Measurements from ENCODE around the gene PCCA. TPM values are rescaled to one million over a fixed set of nuclear protein-coding genes. Genes with fewer than 3 reads are reported as not detected.
"Not testable (repeated sequence)": the region's sequence is repeated elsewhere in the genome, so short reads cannot be mapped to it uniquely, and the experiment has no call there.

The PCCA gene
- total RNA-seq, 1 donor from 2014 or later, result 33.4 TPM

GRCh38 chr13:100140441-100140840 is 51.5 kb downstream of the PCCA start:
- Histone ChIP-seq H3K9me3 (no peaks in the 10 kb centered on the region), H3K36me3 (peaks cover 0 to 8% of the 10 kb centered on the region in 2 donors), H3K27ac (no peak overlapping the region), H3K4me3 (no peak overlapping the region), H3K4me1 (no peaks in the 10 kb centered on the region), H3K27me3 (no peaks in the 10 kb centered on the region)
- DNase-seq (ENCODE audit: extremely low spot score in 2 of 2), result no peak
- no peak for TF ChIP-seq POLR2A (IDR thresholded peaks at IDR 0.05)
- no peak for TF ChIP-seq POLR2AphosphoS5 (IDR thresholded peaks at IDR 0.05; ENCODE audit: insufficient read depth in 1 of 2, low read depth in 1 of 2)
- TF ChIP-seq, protein P1, sequence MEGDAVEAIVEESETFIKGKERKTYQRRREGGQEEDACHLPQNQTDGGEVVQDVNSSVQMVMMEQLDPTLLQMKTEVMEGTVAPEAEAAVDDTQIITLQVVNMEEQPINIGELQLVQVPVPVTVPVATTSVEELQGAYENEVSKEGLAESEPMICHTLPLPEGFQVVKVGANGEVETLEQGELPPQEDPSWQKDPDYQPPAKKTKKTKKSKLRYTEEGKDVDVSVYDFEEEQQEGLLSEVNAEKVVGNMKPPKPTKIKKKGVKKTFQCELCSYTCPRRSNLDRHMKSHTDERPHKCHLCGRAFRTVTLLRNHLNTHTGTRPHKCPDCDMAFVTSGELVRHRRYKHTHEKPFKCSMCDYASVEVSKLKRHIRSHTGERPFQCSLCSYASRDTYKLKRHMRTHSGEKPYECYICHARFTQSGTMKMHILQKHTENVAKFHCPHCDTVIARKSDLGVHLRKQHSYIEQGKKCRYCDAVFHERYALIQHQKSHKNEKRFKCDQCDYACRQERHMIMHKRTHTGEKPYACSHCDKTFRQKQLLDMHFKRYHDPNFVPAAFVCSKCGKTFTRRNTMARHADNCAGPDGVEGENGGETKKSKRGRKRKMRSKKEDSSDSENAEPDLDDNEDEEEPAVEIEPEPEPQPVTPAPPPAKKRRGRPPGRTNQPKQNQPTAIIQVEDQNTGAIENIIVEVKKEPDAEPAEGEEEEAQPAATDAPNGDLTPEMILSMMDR (IDR thresholded peaks at IDR 0.05), result no peak
- intact Hi-C loops (cut with DNase I), result no loop called here

DNA sequence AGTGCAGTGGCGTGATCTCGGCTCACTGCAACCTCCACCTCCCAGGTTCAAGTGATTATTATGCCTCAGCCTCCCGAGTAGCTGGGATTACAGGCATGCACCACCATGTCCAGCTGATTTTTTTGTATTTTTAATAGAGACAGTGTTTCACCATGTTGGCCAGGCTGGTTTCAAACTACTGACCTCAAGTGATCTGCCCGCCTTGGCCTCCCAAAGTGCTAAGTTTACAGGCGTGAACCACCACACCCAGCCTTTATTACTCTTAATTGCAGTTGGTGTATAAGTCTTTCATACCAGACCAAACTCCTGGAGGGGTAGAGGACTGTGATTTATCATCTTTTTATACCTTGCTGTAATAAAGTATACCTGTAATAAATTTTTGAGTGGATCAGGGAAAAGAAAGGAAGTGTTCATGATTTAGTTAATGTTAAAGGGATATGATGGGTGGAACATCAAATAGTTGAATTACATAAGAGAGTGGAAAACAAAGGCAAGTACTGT is 52.6 kb downstream of the PCCA start:
- H3K9me3 ChIP-seq; H3K27me3 ChIP-seq; DNase-seq (ENCODE audit: extremely low spot score in 2 of 2); H3K27ac ChIP-seq; intact Hi-C loops (cut with DNase I); H3K4me3 ChIP-seq; H3K4me1 ChIP-seq; H3K36me3 ChIP-seq: not testable (repeated sequence)

GRCh38 chr13:100146534-100146933 is 57.6 kb downstream of the PCCA start:
- TF ChIP-seq POLR2AphosphoS5 (IDR thresholded peaks at IDR 0.05; ENCODE audit: insufficient read depth in 1 of 2, low read depth in 1 of 2) (no peak), POLR2A (IDR thresholded peaks at IDR 0.05) (no peak)
- TF ChIP-seq, protein P1 (IDR thresholded peaks at IDR 0.05), result no peak
- intact Hi-C loops (cut with DNase I), result no loop called here
- no peak for DNase-seq (ENCODE audit: extremely low spot score in 2 of 2)
- Histone ChIP-seq H3K27ac (no peak overlapping the region), H3K4me3 (no peak overlapping the region), H3K9me3 (no peaks in the 10 kb centered on the region), H3K27me3 (no peaks in the 10 kb centered on the region), H3K36me3 (peaks cover 0 to 8% of the 10 kb centered on the region in 2 donors), H3K4me1 (no peaks in the 10 kb centered on the region)

GRCh38 chr13:100147825-100148224 is 58.9 kb downstream of the PCCA start:
- no peak for DNase-seq (ENCODE audit: extremely low spot score in 2 of 2)
- no peak overlapping the region for H3K4me3 ChIP-seq
- intact Hi-C loops (cut with DNase I), result no loop called here
- H3K27me3 ChIP-seq, result no peaks in the 10 kb centered on the region
- H3K36me3 ChIP-seq, result peaks cover 0 to 8% of the 10 kb centered on the region in 2 donors
- H3K9me3 ChIP-seq, result no peaks in the 10 kb centered on the region
- TF ChIP-seq POLR2A (IDR thresholded peaks at IDR 0.05), result no peak
- no peak for TF ChIP-seq POLR2AphosphoS5 (IDR thresholded peaks at IDR 0.05; ENCODE audit: insufficient read depth in 1 of 2, low read depth in 1 of 2)
- TF ChIP-seq, protein P1 (IDR thresholded peaks at IDR 0.05), result no peak
- no peak overlapping the region for H3K27ac ChIP-seq
- H3K4me1 ChIP-seq, result no peaks in the 10 kb centered on the region

DNA sequence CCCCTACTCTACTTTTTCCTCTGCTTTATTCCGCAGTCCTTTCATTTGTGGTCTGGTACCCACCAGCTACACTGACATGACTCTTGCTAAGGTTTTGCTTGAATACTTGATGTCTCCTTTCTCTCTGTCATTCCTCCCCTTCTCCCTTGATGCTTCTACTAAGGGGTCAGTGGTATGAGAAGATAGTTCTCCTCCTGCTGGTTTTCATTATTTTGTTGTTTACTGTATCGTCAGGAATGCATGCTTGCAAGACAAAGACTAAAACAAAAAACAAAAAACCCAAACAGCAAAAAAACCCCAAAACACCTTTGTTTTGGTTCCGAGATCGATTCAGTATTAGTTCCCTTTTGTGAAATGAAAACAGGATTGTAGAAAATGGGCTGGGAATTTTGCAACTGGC is 59.5 kb downstream of the PCCA start:
- intact Hi-C loops (cut with DNase I), result no loop called here
- no peak for DNase-seq (ENCODE audit: extremely low spot score in 2 of 2)
- H3K9me3 ChIP-seq, result no peaks in the 10 kb centered on the region
- H3K27ac ChIP-seq, result no peak overlapping the region
- H3K4me3 ChIP-seq, result no peak overlapping the region
- TF ChIP-seq POLR2AphosphoS5 (IDR thresholded peaks at IDR 0.05; ENCODE audit: insufficient read depth in 1 of 2, low read depth in 1 of 2) (no peak), POLR2A (IDR thresholded peaks at IDR 0.05) (no peak)
- H3K4me1 ChIP-seq, result no peaks in the 10 kb centered on the region
- H3K36me3 ChIP-seq, result peaks cover 0 to 8% of the 10 kb centered on the region in 2 donors
- no peaks in the 10 kb centered on the region for H3K27me3 ChIP-seq

DNA sequence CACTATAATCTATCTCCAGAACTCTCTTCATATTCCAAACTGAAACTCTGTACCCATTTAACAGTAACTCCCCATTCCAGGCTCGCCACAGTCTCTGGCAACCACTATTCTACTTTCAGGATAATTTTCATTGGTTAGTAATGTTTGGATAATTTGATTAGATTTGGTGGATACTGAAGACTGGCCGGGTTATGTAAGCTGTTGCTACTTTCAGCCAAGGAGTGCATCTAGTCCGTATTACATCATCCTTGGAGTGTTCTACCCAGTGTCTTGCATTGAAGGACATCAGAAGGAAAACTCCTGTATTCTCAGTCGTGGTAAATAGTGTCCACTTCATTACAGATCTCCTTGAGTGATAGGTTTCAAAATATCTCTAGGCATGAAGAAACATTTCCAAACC is 60.5 kb downstream of the PCCA start:
- no peaks in the 10 kb centered on the region for H3K9me3 ChIP-seq
- no peak overlapping the region for H3K27ac ChIP-seq
- no peak for DNase-seq (ENCODE audit: extremely low spot score in 2 of 2)
- H3K27me3 ChIP-seq, result no peaks in the 10 kb centered on the region
- H3K4me1 ChIP-seq, result no peaks in the 10 kb centered on the region
- intact Hi-C loops (cut with DNase I), result no loop called here
- H3K36me3 ChIP-seq, result peaks cover 0 to 8% of the 10 kb centered on the region in 2 donors
- H3K4me3 ChIP-seq, result no peak overlapping the region
- TF ChIP-seq POLR2AphosphoS5 (IDR thresholded peaks at IDR 0.05; ENCODE audit: insufficient read depth in 1 of 2, low read depth in 1 of 2) (no peak), POLR2A (IDR thresholded peaks at IDR 0.05) (no peak)
- TF ChIP-seq, protein P1 (IDR thresholded peaks at IDR 0.05), result no peak

- H3K9me3 ChIP-seq; H3K36me3 ChIP-seq; H3K4me1 ChIP-seq; H3K4me3 ChIP-seq; H3K27me3 ChIP-seq; DNase-seq (ENCODE audit: extremely low spot score in 2 of 2); intact Hi-C loops (cut with DNase I); H3K27ac ChIP-seq: not testable (repeated sequence)
Measured at GRCh38 chr13:100150711-100151110, 61.8 kb downstream of the PCCA start.

All from vagina (tissue), 2 donors.